ENCODE measurements around the gene ELP2.
"Not testable (repeated sequence)": the region's sequence is repeated elsewhere in the genome, so short reads cannot be mapped to it uniquely, and the experiment has no call there.

ELP2 gene

GRCh38 chr18:36107477-36107876 is 22.2 kb upstream of the ELP2 start:
- DNase-seq (ENCODE audit: low spot score) = no peak
- in situ Hi-C loops (cut with MboI; ENCODE audit: low pct_unique_long_range_greater_than_20kb, low sequenced_read_pairs, unreplicated experiment) = no loop called here
- TF ChIP-seq CTCF (IDR thresholded peaks at IDR 0.05; ENCODE audit: extremely low read depth, insufficient read depth, missing control alignments) = no peak

GRCh38 chr18:36108196-36108595 is 21.5 kb upstream of the ELP2 start:
- in situ Hi-C loops (cut with MboI; ENCODE audit: low pct_unique_long_range_greater_than_20kb, low sequenced_read_pairs, unreplicated experiment) = no loop called here
- DNase-seq (ENCODE audit: low spot score) = no peak
- TF ChIP-seq CTCF (IDR thresholded peaks at IDR 0.05; ENCODE audit: extremely low read depth, insufficient read depth, missing control alignments) = no peak

- DNase-seq (ENCODE audit: low spot score) = no peak
- TF ChIP-seq CTCF (IDR thresholded peaks at IDR 0.05; ENCODE audit: extremely low read depth, insufficient read depth, missing control alignments) = no peak
- in situ Hi-C loops (cut with MboI; ENCODE audit: low pct_unique_long_range_greater_than_20kb, low sequenced_read_pairs, unreplicated experiment) = no loop called here
These were observed 21.1 kb upstream of the ELP2 start for GRCh38 chr18:36108601-36109000.

- in situ Hi-C loops (cut with MboI; ENCODE audit: low pct_unique_long_range_greater_than_20kb, low sequenced_read_pairs, unreplicated experiment) = no loop called here
- DNase-seq (ENCODE audit: low spot score) = no peak
- TF ChIP-seq CTCF (IDR thresholded peaks at IDR 0.05; ENCODE audit: extremely low read depth, insufficient read depth, missing control alignments) = no peak
These were observed 20.0 kb upstream of the ELP2 start for GRCh38 chr18:36109737-36110136.

GRCh38 chr18:36112302-36112701 is 17.4 kb upstream of the ELP2 start:
- in situ Hi-C loops (cut with MboI; ENCODE audit: low pct_unique_long_range_greater_than_20kb, low sequenced_read_pairs, unreplicated experiment) = no loop called here
- no peak for DNase-seq (ENCODE audit: low spot score)
- no peak for TF ChIP-seq CTCF (IDR thresholded peaks at IDR 0.05; ENCODE audit: extremely low read depth, insufficient read depth, missing control alignments)

- in situ Hi-C loops (cut with MboI; ENCODE audit: low pct_unique_long_range_greater_than_20kb, low sequenced_read_pairs, unreplicated experiment) = no loop called here
- no peak for TF ChIP-seq CTCF (IDR thresholded peaks at IDR 0.05; ENCODE audit: extremely low read depth, insufficient read depth, missing control alignments)
- DNase-seq (ENCODE audit: low spot score) = no peak
These were observed 15.4 kb upstream of the ELP2 start for GRCh38 chr18:36114251-36114650.

- DNase-seq (ENCODE audit: low spot score) = no peak
- TF ChIP-seq CTCF (IDR thresholded peaks at IDR 0.05; ENCODE audit: extremely low read depth, insufficient read depth, missing control alignments) = no peak
- in situ Hi-C loops (cut with MboI; ENCODE audit: low pct_unique_long_range_greater_than_20kb, low sequenced_read_pairs, unreplicated experiment) = no loop called here
These were observed 15.0 kb upstream of the ELP2 start for GRCh38 chr18:36114738-36115137.

- DNase-seq (ENCODE audit: low spot score); in situ Hi-C loops (cut with MboI; ENCODE audit: low pct_unique_long_range_greater_than_20kb, low sequenced_read_pairs, unreplicated experiment): not testable (repeated sequence)
These were observed 12.9 kb upstream of the ELP2 start for GRCh38 chr18:36116771-36117170.
